GM19455 (cell line): Measurements from ENCODE around the gene PALD1.

Experiments
- ATAC-seq: cut with Tn5 transposase; IDR thresholded peaks from one replicate; pipeline ENCODE4 v1.9.1; 2021; ENCODE audit not compliant: unreplicated experiment

The PALD1 gene

DNA sequence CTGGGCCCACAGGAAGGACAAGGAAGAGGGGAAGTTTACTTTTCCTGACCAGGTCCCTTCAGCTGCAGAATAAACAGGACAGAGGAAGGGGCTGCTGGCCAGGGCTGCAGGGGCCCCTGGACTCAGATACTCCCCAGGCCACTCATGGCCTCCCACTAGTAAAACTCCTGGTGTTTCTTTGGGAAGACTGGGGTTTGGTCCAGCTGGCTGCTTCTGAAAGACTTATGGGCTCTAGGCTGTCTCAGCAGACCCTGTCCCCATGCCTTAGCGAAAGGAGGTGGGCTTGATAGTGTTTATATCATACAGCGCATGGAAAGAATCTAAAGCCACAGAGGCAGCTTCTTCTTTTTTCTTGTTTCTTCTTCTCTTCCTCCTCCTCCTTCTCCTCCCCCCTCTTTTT lies 56.4 kb downstream of the PALD1 start:
- ATAC-seq, result no peak

DNA sequence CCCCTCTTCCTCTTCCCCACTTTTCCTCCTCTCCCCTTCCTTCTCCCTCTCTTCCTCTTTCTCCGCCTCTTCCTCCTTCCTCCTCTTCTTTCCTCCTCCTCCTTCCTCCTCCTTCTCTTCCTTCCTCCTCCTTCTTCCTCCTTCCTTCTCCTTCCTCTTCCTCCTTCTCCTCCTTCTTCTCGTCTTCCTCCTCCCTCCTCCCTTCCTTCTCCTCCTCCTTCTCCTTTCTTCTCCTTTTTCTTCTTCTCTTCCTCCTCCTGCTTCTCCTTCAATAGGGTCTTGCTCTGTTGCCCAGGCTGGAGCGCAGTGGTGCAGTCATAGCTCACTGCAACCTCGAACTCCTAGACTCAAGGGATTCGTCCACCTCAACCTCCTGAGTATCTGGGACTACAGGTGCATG lies 56.9 kb downstream of the PALD1 start:
- no peak for ATAC-seq

DNA sequence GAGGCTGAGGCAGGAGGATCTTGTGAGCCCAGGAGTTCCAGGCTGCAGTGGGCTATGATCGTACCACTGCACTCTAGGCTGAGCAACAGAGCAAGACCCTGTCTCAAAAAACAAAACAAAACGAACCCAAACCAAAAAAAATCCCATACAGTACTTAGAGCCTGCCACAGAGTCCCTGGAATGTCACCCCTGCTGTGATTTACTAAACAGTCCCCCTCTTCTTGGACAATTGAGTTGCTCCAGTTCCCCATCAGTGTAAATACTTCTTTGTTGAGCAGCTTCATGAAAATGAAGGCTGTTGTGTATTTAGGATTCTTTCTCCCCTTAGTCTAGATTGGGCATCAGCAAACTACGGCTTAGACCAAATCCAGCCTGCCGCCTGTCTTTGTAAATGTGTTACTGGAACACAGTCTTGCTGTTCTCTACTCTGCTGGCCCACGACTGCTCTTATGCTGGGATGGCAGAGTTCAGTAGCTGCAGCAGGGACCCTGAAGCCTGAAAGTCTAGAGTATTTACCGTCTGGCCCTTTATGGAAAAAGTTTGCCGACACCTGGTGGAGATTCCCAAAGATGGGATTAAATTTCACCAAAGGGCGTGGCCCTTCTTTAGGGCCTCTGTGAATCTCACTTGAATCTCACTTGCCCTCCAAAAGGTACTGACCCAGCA lies 57.8 kb downstream of the PALD1 start:
- no peak for ATAC-seq

DNA sequence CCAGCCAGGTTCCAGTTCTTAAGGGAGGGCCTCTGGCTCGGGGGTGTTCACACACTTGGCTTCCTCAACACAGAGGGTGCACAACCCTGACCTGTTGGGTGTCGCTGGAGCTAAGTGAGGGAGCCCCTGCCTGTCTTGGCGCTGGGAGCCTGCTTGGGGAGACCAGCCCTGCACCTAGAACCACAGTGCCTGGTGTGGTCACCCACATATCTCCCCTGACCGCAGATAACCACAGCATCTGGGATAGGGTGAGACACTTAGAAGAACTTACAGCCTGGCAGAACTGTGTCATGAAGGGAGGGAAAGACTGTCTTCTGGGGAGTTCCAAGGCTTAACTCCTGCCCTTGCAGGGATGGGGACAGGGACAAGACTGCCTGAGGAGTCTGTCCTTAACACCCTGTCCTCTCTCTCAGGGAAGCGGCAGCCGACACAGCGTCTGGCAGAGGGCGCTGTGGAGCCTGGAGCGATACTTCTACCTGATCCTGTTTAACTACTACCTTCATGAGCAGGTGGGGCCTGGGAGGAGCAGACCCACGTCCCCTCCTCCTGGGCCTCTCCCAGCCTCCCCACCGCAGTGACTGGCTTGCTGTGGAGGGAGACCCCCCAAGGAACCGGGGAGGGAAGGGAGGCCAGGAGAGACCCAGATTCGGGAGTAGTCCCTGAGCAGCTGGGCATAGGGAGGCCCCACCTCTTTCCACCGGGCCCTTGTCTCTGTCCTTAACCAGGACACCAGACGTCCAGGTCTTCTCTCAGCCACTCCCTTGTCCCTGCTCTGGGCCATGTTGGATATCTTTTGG lies 59.0 kb downstream of the PALD1 start:
- no peak for ATAC-seq

GRCh38 chr10:70538195-70538520 lies 59.6 kb downstream of the PALD1 start:
- no peak for ATAC-seq

- ATAC-seq, result no peak
Observed at GRCh38 chr10:70538731-70539338, 60.3 kb downstream of the PALD1 start.

DNA sequence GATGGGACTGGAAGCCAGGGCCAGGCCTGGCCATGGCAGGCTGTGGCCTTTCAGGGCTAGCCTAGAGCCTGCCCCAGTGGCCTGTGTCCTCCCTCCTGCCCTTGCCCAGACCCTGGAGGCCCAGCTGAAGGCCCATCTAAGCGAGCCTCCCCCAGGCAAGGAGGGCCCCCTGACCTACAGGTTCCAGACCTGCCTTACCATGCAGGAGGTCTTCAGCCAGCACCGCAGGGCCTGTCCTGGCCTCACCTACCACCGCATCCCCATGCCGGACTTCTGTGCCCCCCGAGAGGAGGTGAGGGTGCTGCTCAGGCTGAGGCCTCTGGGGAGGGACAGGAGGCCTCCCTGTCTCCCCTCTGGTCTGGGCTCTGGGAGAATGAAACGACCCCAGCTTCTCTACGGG lies 60.9 kb downstream of the PALD1 start:
- ATAC-seq, result no peak

- no peak for ATAC-seq
Observed at GRCh38 chr10:70540089-70540788, 61.7 kb downstream of the PALD1 start.

DNA sequence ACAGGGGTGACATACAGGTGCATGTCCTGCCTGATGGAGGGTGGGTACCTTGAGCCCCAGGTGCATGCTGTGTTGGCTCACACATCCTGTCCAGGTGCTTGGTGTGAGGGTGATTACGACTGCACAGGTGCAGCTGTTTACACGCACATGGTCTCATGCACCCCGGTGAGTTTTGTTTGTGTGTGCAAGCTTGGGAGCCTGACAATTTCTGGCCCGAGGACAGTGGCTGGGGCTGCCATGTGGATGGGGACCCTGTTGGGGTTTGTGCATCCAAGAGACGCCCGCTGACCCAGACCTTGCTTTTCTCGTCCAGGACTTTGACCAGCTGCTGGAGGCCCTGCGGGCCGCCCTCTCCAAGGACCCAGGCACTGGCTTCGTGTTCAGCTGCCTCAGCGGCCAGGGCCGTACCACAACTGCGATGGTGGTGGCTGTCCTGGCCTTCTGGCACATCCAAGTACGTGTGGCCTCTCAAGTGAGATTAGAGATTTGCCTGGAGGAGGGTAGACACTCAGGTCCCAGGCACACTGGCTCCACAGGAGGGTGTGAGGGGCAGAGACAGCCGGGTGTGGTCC lies 62.3 kb downstream of the PALD1 start:
- ATAC-seq, result no peak

DNA sequence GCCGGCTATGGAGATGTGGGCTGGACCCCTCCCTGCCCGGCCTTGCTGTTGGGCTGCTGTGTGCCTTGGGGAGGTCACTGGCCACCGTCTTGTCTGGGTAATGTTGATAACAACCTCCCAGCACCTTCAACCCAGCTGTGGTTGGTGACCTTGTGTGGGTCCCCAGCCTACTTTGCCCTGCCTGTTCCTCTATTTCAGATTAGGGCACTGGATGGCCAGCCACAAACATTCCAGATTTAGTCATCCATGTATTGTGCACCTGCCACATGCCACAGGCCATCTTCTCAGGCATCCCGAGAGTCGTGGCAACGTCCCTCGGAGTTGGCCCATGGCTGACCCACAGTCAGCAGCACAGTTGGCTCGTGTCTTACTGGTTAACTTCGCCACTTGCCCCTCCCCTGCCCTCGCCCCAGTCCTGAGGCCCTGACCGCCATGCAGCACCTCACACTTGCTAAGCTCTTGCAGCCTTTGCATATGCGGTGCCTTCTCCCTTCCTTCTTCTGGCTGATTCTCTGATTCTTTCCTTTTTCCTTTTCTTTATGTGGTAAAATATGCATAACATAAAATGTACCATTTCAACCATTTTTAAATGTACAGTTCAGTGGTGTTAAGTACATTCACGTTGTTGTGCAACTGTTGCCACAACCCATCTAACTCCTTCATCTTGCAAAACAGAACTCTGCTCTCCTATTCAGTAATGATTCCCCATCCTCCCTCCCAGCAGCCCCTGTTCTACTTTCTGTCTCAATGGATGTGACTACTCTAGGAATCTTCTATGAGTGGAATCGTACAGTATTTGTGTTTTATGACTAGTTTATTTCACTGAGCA lies 63.4 kb downstream of the PALD1 start:
- ATAC-seq, result no peak

DNA sequence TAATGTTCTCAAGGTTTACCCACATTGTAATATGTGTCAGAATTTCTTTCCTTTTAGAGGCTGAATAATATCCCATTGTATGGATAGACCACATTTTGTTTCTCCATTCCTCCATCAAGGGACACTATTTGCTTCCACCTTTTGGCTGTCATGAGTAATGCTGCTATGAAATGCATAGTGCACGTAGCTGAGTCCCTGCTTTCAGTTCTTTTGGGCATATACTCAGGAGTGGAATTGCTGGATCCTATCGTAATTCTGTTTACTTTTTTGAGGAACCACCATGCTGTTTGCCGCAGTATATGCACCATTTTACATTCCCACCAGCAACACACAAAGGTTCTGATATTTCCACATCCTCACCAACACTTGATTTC lies 64.0 kb downstream of the PALD1 start:
- no peak for ATAC-seq

GRCh38 chr10:70543911-70544310 lies 65.3 kb downstream of the PALD1 start:
- no peak for ATAC-seq

DNA sequence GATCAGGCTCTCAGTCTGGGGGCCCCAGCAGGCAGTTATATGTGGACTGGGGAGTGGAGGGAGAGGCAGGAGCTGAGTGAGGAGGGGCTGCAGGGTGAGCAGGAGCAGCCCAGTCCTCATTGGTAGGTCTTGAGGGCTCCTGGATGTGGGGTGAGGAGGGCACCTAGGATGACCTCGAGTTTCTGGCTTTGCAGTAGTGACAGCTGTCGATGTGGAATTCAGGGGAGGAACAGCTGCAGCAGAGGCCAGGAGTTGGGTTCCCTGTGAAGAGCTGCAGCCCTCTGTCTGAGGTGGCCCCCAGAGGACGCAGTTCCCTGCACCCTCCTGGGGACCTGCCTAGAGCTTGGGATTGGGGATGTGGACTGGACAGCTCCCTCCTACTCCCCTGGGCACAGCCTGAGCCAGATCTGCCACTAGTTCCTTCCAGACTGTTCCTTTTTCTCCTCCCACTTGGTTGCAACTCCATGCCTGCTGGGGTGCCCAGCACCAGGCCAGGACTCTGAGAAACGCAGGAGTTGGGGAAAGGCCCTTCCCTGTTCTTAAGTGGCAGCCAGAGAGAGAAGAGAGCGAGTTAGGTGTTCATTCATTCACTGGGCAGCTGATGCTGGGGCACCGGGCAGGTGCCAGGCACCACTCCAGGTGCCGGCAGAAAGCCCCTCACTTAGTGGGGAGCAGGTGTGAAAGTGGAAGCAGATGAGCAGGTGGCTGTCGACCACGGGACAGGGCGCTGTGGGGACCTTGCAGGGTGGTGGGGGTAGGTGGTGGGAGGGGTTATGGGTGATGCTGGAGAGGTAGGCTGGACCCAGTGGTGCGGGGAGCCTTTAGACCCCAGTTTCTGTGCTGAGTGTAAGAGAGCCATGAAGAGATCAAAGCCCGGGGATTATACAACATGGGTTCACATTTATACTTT lies 66.1 kb downstream of the PALD1 start:
- ATAC-seq, result no peak

DNA sequence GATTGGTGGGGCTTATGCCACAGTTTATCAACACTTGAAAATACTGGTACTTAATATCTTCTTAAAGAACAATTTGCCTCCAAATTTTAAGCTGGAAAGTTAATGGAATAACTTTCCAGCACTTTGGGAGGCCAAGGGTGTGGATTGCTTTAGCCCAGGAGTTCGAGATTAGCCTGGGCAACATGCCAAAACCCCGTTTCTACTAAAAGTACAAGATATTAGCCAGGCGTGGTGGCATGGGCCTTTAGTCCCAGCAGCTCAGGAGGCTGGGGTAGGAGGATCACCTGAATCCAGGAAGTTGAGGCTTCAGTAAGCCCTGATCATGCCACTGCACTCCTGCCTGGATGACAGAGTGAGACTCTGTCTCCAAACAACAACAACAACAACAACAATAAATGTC lies 68.0 kb downstream of the PALD1 start:
- no peak for ATAC-seq

DNA sequence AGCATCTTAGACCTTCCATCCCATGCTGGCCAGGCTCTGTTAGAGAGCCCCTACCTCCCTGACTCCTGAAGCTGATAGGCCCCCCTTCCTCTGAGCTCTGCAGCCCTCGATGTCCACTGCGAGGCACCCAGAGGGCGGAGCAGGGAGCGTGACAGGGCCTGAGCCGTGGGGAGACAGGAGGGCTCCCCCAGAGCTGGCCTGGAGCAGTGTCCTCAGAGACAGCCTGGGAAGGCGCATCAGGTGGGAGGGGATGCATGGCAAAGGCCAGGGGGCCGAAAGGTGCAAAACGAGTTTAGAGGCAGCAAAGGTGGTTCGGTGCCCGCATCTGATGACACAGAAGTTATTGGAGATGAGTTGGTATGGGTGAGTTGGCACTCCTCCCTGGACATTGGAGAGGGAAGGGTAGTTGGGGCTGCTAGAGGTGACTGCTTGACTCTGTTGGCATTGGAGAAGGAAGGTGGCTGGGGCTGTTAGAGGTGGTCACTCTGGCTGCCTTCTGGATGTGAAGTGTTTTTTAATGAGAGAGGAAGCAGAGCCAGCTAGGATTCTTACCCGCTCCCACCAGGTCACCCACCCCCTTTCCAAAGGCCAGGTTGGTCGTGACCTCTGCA lies 70.9 kb downstream of the PALD1 start:
- no peak for ATAC-seq

GRCh38 chr10:70549962-70550458 lies 71.4 kb downstream of the PALD1 start:
- no peak for ATAC-seq

- no peak for ATAC-seq
Observed at GRCh38 chr10:70550459-70550858, 71.9 kb downstream of the PALD1 start.

- ATAC-seq, result no peak
Observed at GRCh38 chr10:70551466-70551865, 72.9 kb downstream of the PALD1 start.

DNA sequence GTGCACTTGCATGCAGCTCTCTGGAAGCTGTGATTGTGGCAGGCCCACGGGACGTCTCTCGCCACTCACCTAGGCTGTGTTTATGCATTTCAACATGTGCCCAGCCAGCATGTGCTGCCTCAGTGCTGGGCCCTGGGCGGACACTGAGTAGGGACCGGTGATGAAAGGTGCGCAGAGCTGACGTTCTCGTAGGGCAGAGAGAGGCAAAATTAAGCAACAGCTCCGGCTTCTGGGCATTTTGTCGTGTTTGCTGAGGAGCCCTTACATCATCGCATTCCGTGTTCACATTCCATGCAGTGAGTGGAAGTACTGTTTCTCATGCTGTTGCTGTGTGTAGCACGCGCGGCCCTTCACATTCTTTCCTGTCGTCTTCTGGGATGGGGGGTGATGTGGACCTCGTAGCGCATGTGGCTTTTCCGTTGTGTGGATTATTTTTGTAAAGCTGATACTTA lies 73.4 kb downstream of the PALD1 start:
- no peak for ATAC-seq
